Tibial nerve (tissue), 4 donors: ENCODE measurements around the gene MPP2. TPM values are rescaled to one million over a fixed set of nuclear protein-coding genes. Genes with fewer than 3 reads are reported as not detected.
"Not testable (repeated sequence)": the region's sequence is repeated elsewhere in the genome, so short reads cannot be mapped to it uniquely, and the experiment has no call there.

Experiments used
- DNase-seq, 2 donors: peaks; one replicate each; pipeline ENCODE4 v3.0.0-alpha.2; 2019; ENCODE audit warnings: low spot score in 2 of 2
- H3K27ac ChIP-seq, 4 donors: fragments of 200-600 bp; sonication (generic) in 3 of 4; one replicate each; pipeline ENCODE4 v1.5.1; 2017 to 2019; ENCODE audit warnings: mild to moderate bottlenecking in 1 of 4
- H3K27me3 ChIP-seq, 2 donors: fragments of 200-600 bp; sonication (generic) in 1 of 2; one replicate each; pipeline versions ENCODE4 v1.5.1 to v1.6.0; 2017 to 2019
- H3K36me3 ChIP-seq, 3 donors: fragments of 200-600 bp; sonication (generic); one replicate each; pipeline ENCODE4 v1.5.1; 2018 to 2019
- H3K4me1 ChIP-seq, 4 donors: fragments of 200-600 bp; sonication (generic) in 3 of 4; one replicate each; pipeline ENCODE4 v1.5.1; 2017 to 2019
- H3K4me3 ChIP-seq, 4 donors: fragments of 200-600 bp; sonication (generic) in 3 of 4; one replicate each; pipeline ENCODE4 v1.5.1; 2017 to 2019; ENCODE audit warnings: mild to moderate bottlenecking in 1 of 4, moderate library complexity in 1 of 4
- H3K9me3 ChIP-seq, 4 donors: fragments of 200-600 bp; sonication (generic) in 3 of 4; one replicate each; pipeline ENCODE4 v1.5.1; 2017 to 2019
- EP300 ChIP-seq, 2 donors: sonication (generic); formaldehyde crosslinking; IDR thresholded peaks; one replicate each; pipeline ENCODE4 v1.6.1; 2017; ENCODE audit warnings: antibody characterized with exemption in 2 of 2, mild to moderate bottlenecking in 1 of 2
- POLR2A ChIP-seq, 2 donors: fragments of 450-650 bp; IDR thresholded peaks; one replicate each; pipeline ENCODE4 v1.6.1; 2017; ENCODE audit warnings: antibody characterized with exemption in 2 of 2, mild to moderate bottlenecking in 2 of 2, moderate library complexity in 2 of 2
- WGBS, 2 donors: methylation state at CpG; one replicate each; pipeline ENCODE4 v1.1.5; 2018; 5-methylcytosine and 5-hydroxymethylcytosine counted together
- total RNA-seq, 4 donors: library from RNA; depleted of rRNA; stranded (reverse); fragments of >200 nt; gene quantifications; one replicate each; pipeline ENCODE4 v1.1.0, GENCODE V29; 2016
- TF ChIP-seq, protein P1 (sequence below), 5 experiments: fragments of 200-600 bp in 3 of 5; fragments of 450-650 bp in 2 of 5; sonication (generic) in 3 of 5; IDR thresholded peaks; one replicate each; pipeline ENCODE4 v1.5.1; 2016 to 2019; ENCODE audit warnings: antibody characterized with exemption in 5 of 5, mild to moderate bottlenecking in 3 of 5, moderate library complexity in 2 of 5

The MPP2 gene
- total RNA-seq, 4 donors from 2014 or later, result 4.2 to 22.9 (median 9.3) TPM

DNA sequence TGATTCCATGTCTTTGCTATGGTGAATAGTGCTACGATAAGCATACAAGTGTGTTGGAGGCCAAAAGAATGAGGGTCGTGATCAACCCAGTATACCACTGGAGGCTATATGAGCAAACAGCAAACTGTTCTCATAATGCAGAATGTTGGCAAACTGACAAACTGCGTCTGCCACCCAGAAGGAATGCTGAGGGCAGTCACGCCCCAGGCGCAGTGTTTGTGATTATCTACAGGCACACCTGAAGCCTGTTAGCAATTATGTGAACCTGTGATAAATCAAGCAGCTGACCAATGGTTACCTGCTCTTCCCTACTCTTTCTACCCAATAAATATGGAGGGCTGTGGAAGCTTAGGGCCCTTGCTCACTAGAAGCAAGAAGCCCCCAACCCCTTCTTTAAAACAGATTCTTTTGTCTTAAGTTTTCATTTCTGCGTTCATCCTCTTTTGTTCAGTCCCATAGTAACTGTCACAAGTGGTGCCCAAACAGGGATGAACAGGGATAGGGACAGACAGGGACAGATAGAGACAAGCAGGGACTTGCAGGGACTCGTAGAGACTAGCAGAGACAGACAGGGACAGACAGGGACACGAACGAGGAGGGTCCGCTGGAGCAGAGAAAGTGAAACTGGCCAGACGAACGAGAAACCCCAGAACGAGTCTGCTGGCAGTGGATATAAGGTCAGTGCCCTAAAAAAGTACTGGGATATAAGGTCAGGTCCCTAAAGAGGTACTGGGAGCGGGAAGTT lies 35.2 kb downstream of the MPP2 start:
- no peak for DNase-seq
- WGBS, 2 donors, result 59 to 61% methylated on average over 14 of the region's 14 CpGs
- H3K27me3 ChIP-seq, result peaks cover 0 to 3% of the 10 kb centered on the region in 2 donors
- peak overlapping the region in 2 of 4 donors; percentile 12 to 26 for H3K4me3 ChIP-seq
- peak overlapping the region in 1 of 4 donors; percentile 26 for H3K27ac ChIP-seq
- no peaks in the 10 kb centered on the region for H3K9me3 ChIP-seq
- TF ChIP-seq, protein P1, sequence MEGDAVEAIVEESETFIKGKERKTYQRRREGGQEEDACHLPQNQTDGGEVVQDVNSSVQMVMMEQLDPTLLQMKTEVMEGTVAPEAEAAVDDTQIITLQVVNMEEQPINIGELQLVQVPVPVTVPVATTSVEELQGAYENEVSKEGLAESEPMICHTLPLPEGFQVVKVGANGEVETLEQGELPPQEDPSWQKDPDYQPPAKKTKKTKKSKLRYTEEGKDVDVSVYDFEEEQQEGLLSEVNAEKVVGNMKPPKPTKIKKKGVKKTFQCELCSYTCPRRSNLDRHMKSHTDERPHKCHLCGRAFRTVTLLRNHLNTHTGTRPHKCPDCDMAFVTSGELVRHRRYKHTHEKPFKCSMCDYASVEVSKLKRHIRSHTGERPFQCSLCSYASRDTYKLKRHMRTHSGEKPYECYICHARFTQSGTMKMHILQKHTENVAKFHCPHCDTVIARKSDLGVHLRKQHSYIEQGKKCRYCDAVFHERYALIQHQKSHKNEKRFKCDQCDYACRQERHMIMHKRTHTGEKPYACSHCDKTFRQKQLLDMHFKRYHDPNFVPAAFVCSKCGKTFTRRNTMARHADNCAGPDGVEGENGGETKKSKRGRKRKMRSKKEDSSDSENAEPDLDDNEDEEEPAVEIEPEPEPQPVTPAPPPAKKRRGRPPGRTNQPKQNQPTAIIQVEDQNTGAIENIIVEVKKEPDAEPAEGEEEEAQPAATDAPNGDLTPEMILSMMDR (IDR thresholded peaks at IDR 0.05), result no peak
- TF ChIP-seq EP300 (IDR thresholded peaks at IDR 0.05) (no peak), POLR2A (IDR thresholded peaks at IDR 0.05) (no peak)
- H3K4me1 ChIP-seq, result no peaks in the 10 kb centered on the region
- no peaks in the 10 kb centered on the region for H3K36me3 ChIP-seq

DNA sequence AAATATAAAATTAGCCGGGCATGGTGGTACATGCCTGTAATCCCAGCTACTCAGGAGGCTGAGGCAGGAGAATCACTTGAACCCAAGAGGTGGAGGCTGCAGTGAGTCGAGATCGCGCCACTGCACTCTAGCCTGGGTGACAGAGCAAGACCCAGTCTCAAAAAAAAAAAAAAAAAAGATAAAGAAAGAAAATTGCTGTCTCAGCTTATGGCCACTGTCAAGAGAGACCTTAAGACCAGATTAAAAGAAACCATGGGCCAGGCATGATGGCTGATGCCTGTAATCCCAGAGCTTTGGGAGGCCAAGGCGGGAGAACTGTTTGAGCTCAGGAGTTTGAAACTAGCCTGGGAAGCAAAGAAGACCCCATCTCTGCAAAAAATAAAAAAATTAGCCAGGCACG lies 38.3 kb downstream of the MPP2 start:
- H3K4me1 ChIP-seq, H3K27me3 ChIP-seq: not testable (repeated sequence)

DNA sequence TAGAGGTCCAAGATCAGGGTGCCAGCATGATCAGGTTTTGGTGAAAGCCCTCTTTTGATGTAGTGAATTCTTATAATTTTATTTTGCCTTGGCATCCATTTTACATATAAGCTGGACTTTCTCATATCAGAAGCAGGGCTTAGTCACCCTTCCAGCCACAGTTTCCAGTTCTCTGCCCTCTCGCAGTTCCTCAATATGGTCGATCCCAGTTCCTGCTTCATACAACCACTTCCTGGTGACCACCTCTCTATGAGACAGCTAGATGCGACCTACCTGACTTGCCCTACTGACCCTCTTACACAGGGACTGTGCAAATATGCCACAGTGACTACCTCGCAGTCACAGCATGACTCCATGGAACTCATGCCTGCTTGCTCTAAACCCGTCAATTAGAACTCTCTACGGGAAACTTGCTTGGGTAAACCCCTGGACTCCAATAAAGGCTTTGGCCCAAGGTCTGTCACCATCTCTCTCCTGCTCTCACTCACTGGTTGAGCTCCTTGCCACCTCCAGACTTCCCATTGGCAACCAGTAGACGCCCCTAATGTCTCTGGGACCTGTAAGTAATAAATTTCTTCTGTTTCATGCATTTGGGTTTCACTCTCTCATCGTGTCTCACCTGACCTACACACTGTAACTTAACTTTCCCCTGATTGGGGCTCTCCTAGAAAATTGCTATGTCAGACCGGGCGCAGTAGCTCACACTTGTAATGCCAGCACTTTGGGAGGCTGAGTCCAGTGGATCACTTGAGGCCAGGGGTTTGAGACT lies 38.9 kb downstream of the MPP2 start:
- no peaks in the 10 kb centered on the region for H3K36me3 ChIP-seq
- no peaks in the 10 kb centered on the region for H3K9me3 ChIP-seq
- TF ChIP-seq EP300 (IDR thresholded peaks at IDR 0.05) (no peak), POLR2A (IDR thresholded peaks at IDR 0.05) (no peak)
- TF ChIP-seq, protein P1 (IDR thresholded peaks at IDR 0.05), result no peak
- H3K4me3 ChIP-seq, result no peak overlapping the region
- H3K27ac ChIP-seq, result no peak overlapping the region
- peaks cover 0 to 3% of the 10 kb centered on the region in 2 donors for H3K27me3 ChIP-seq
- DNase-seq, result no peak
- no peaks in the 10 kb centered on the region for H3K4me1 ChIP-seq
- 90 to 91% methylated on average over 10 of the region's 10 CpGs for WGBS, 2 donors

More for the DNA sequence above, 38.3 kb downstream of the MPP2 start:
- not testable (repeated sequence) for H3K36me3 ChIP-seq, H3K4me3 ChIP-seq, H3K27ac ChIP-seq, H3K9me3 ChIP-seq, DNase-seq
- 78 to 81% methylated on average over 6 of the region's 6 CpGs for WGBS, 2 donors

DNA sequence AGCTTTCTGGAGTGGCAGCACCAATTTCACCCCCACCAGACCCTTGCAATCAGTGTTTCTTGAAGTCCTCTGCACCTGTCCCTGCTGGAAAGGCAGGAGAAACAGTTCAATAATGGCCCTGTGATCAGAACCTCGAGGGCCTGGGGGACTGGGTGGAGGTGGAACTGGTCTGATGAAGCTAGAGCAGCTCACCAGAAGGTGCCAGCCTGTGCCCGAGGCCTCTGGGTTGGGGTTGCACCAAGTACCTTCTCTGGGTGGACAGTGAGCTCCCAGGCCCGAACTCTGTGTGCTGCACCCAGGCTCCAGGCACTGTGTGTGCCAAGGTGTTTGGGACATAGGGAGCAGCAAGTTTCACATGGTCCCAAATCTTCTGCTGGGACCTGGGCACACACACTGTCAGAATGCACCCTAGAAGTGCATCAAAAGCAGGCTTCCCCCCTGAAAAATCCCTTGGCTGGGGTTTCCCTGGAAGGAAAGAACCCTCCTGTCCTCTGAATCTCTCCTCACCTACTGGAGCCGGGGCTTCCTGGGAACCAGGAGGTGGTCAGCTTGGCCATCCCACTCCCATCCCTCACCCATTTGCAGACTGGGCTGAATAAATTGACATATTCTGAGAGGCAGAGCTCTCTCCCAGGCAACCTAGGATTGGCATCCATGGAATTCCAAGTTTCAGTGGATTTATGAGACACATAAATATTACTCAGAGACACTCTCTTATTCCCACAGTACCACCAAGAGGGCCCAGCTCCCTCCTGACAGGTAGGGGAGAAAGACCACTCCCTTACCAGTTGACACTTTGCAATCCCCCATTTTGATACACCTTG lies 43.0 kb downstream of the MPP2 start:
- no peaks in the 10 kb centered on the region for H3K9me3 ChIP-seq
- no peak for DNase-seq
- H3K27me3 ChIP-seq, result no peaks in the 10 kb centered on the region
- H3K27ac ChIP-seq, result no peak overlapping the region
- no peak for TF ChIP-seq EP300 (IDR thresholded peaks at IDR 0.05)
- TF ChIP-seq, protein P1 (IDR thresholded peaks at IDR 0.05), result no peak
- TF ChIP-seq POLR2A (IDR thresholded peaks at IDR 0.05), result no peak
- H3K4me1 ChIP-seq, result peaks cover 0 to 23% (median 0%) of the 10 kb centered on the region in 4 donors
- H3K4me3 ChIP-seq, result no peak overlapping the region
- no peaks in the 10 kb centered on the region for H3K36me3 ChIP-seq
- 74 to 77% methylated on average over 4 of the region's 4 CpGs for WGBS, 2 donors

DNA sequence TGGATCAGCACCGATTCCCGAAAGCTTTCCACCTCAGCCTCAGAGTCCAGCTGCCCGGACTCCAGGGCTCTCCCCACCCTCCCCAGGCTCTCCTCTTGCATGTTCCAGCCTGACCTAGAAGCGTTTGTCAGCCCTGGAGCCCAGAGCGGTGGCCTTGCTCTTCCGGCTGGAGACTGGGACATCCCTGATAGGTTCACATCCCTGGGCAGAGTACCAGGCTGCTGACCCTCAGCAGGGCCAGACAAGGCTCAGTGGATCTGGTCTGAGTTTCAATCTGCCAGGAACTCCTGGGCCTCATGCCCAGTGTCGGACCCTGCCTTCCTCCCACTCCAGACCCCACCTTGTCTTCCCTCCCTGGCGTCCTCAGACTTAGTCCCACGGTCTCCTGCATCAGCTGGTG lies 45.4 kb downstream of the MPP2 start:
- no peak for DNase-seq
- Histone ChIP-seq H3K27me3 (peaks cover 0 to 10% of the 10 kb centered on the region in 2 donors), H3K4me3 (no peak overlapping the region), H3K4me1 (peaks cover 0 to 23% (median 0%) of the 10 kb centered on the region in 4 donors), H3K27ac (peak overlapping the region in 1 of 4 donors; percentile 38), H3K36me3 (no peaks in the 10 kb centered on the region), H3K9me3 (no peaks in the 10 kb centered on the region)
- TF ChIP-seq EP300 (IDR thresholded peaks at IDR 0.05), result no peak
- TF ChIP-seq, protein P1 (IDR thresholded peaks at IDR 0.05), result no peak
- no peak for TF ChIP-seq POLR2A (IDR thresholded peaks at IDR 0.05)
- WGBS, 2 donors, result 83 to 88% methylated on average over 8 to 9 of the region's 9 CpGs
